Breast epithelium (tissue), 4 donors: ENCODE results near the gene TMEM45A. TPM values are rescaled to one million over a fixed set of nuclear protein-coding genes. Genes with fewer than 3 reads are reported as not detected.

Source experiments
- DNase-seq, 2 donors: peaks; one replicate each; pipeline ENCODE4 v3.0.0-alpha.2; 2019; ENCODE audit warnings: low spot score in 2 of 2
- H3K27ac ChIP-seq, 2 donors: fragments of 200-600 bp; sonication (generic) in 1 of 2; one replicate each; pipeline ENCODE4 v1.5.1; 2016 to 2019; ENCODE audit warnings: mild to moderate bottlenecking in 1 of 2
- H3K27me3 ChIP-seq, 2 donors: fragments of 200-600 bp; sonication (generic) in 1 of 2; one replicate each; pipeline versions ENCODE4 v1.5.1 to v1.6.0; 2017 to 2019; ENCODE audit warnings: control low read depth in 1 of 2, mild to moderate bottlenecking in 1 of 2
- H3K36me3 ChIP-seq: fragments of 200-600 bp; one replicate; pipeline ENCODE4 v1.5.1; 2019
- H3K4me1 ChIP-seq, 2 donors: fragments of 200-600 bp; sonication (generic); one replicate each; pipeline ENCODE4 v1.5.1; 2016 to 2019; ENCODE audit warnings: control low read depth in 1 of 2
- H3K4me3 ChIP-seq, 3 donors: fragments of 200-600 bp; sonication (generic); 1 replicate in 2 of 3; 2 replicates in 1 of 3; pipeline ENCODE4 v1.5.1; 2016 to 2019; ENCODE audit warnings: mild to moderate bottlenecking in 3 of 3, moderate library complexity in 2 of 3
- H3K9me3 ChIP-seq, 2 donors: fragments of 200-600 bp; sonication (generic) in 1 of 2; one replicate each; pipeline ENCODE4 v1.5.1; 2016 to 2019; ENCODE audit warnings: control low read depth in 1 of 2
- POLR2A ChIP-seq: fragments of 450-650 bp; IDR thresholded peaks from one replicate; pipeline ENCODE4 v1.6.1; 2016; ENCODE audit warnings: antibody characterized with exemption, mild to moderate bottlenecking, moderate library complexity
- POLR2AphosphoS5 ChIP-seq, 3 donors: sonication (generic); formaldehyde crosslinking; IDR thresholded peaks; one replicate each; pipeline ENCODE4 v1.6.1; 2017; ENCODE audit warnings: antibody characterized with exemption in 3 of 3
- intact Hi-C: fragments of 100-400 bp; cut with DNase I; formaldehyde crosslinking; loops from one replicate; pipeline ENCODE4 v1.15.1; 2023; ENCODE audit warnings: low total_unique reads
- total RNA-seq, 3 donors: library from RNA; depleted of rRNA; stranded (reverse); fragments of >200 nt; gene quantifications; one replicate each; pipeline ENCODE4 v1.1.0, GENCODE V29; 2016
- TF ChIP-seq, protein P1 (sequence below), 3 donors: fragments of 450-650 bp; IDR thresholded peaks; one replicate each; pipeline ENCODE4 v1.5.1; 2016 to 2017; ENCODE audit warnings: antibody characterized with exemption in 3 of 3, mild to moderate bottlenecking in 3 of 3, moderate library complexity in 3 of 3

Gene TMEM45A
- total RNA-seq, 3 donors from 2014 or later: 19.7 to 24.5 (median 20.9) TPM

DNA sequence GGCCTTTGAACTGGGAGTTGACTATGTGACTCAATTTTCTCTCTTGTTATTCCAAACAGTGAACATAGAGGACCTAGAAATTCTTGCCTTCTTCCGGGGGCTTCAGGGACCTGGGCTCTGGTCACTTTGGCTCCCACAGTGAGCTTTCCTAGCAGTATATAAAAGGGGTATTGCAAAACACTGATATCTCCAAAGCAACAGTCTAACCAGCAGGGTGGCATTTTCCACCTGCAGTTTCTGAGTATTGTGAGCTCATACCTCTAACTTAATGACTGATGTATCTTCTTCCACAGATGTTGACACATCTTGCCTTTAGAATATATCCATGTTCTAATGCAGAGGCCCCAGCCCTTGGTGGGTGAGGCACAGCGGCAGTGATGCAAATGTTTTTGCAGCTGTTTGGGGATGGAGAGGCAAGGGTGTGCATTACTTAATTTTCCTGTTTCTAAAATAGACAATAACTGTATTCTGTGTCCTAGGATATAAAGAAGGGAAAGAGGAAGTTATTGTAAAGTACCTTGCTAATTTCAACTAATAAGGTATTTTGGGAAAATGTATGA lies 71.3 kb downstream of the TMEM45A start:
- TF ChIP-seq POLR2A (no peak), POLR2AphosphoS5 (IDR thresholded peaks at IDR 0.05) (no peak)
- TF ChIP-seq, protein P1, sequence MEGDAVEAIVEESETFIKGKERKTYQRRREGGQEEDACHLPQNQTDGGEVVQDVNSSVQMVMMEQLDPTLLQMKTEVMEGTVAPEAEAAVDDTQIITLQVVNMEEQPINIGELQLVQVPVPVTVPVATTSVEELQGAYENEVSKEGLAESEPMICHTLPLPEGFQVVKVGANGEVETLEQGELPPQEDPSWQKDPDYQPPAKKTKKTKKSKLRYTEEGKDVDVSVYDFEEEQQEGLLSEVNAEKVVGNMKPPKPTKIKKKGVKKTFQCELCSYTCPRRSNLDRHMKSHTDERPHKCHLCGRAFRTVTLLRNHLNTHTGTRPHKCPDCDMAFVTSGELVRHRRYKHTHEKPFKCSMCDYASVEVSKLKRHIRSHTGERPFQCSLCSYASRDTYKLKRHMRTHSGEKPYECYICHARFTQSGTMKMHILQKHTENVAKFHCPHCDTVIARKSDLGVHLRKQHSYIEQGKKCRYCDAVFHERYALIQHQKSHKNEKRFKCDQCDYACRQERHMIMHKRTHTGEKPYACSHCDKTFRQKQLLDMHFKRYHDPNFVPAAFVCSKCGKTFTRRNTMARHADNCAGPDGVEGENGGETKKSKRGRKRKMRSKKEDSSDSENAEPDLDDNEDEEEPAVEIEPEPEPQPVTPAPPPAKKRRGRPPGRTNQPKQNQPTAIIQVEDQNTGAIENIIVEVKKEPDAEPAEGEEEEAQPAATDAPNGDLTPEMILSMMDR (IDR thresholded peaks at IDR 0.05): no peak
- Histone ChIP-seq H3K4me1 (peaks cover 0 to 3% of the 10 kb centered on the region in 2 donors), H3K4me3 (no peak overlapping the region), H3K27me3 (no peaks in the 10 kb centered on the region), H3K27ac (peak overlapping the region in 1 of 2 donors; percentile 75), H3K36me3 (no peaks in the 10 kb centered on the region), H3K9me3 (no peaks in the 10 kb centered on the region)
- intact Hi-C loops: no loop called here
- no peak for DNase-seq

DNA sequence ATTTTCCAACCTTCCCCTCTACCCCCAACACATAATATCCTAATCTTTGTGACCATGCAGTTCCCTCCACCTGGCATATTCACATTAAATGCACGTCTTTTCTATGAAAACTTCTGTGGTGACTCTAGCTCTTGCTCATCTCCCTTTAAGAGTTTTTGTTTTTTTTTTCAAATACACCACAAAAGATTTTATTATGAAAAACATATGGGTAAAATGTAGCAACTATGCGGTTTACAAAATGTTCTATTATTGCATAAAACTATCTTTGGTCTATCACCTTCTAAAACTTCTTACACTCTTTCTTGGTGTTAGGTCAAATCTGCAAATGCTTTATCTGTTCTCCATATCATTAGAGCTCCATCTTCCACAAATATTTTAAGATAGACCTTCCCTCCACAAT lies 78.4 kb downstream of the TMEM45A start:
- Histone ChIP-seq H3K9me3 (no peaks in the 10 kb centered on the region), H3K36me3 (no peaks in the 10 kb centered on the region), H3K27me3 (no peaks in the 10 kb centered on the region), H3K4me1 (no peaks in the 10 kb centered on the region), H3K4me3 (no peak overlapping the region), H3K27ac (no peak overlapping the region)
- intact Hi-C loops: no loop called here
- TF ChIP-seq POLR2AphosphoS5 (IDR thresholded peaks at IDR 0.05) (no peak), POLR2A (no peak)
- TF ChIP-seq, protein P1 (IDR thresholded peaks at IDR 0.05): no peak
- no peak for DNase-seq

DNA sequence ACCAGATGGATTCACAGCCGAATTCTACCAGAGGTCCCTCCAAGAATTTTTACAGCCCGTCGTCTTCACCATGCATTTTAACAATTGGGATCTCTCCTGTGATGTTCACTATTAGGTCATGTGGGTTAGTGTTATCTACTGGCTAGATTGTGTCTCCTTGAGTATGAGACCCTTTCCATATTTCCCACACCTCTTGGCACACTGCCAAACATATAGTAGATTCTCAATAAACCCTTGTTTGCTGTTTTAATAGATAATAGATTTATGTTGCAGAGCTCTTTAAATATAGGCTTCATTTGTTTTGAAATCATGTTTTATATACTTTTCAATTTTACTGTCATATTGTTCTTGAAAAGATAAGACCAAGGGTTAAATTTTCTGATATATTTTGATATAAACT lies 82.1 kb downstream of the TMEM45A start:
- Histone ChIP-seq H3K4me3 (no peak overlapping the region), H3K4me1 (no peaks in the 10 kb centered on the region), H3K27me3 (no peaks in the 10 kb centered on the region), H3K36me3 (no peaks in the 10 kb centered on the region), H3K9me3 (no peaks in the 10 kb centered on the region), H3K27ac (no peak overlapping the region)
- intact Hi-C loops: no loop called here
- DNase-seq: no peak
- TF ChIP-seq, protein P1 (IDR thresholded peaks at IDR 0.05): no peak
- TF ChIP-seq POLR2AphosphoS5 (IDR thresholded peaks at IDR 0.05) (no peak), POLR2A (no peak)

DNA sequence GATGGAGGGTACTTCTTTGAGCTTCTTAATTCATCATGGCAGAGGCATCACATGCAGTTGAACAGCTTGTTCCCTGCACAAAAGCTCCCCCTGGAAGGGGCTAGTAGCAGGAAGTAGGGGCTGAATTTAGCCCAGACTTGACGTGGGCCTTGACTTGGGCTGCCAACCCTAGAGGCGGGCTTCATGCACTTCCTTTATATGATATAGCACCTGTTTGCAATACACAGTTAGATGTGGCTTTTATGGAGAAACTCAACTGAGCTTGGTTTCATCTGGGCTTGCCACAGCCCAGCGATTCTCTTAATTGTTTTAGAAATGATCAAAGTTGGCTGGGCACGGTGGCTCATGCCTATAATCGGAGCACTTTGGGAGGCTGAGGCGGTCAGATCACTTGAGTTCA lies 83.3 kb downstream of the TMEM45A start:
- no peak for DNase-seq
- TF ChIP-seq POLR2AphosphoS5 (IDR thresholded peaks at IDR 0.05): no peak
- H3K27ac ChIP-seq: no peak overlapping the region
- H3K36me3 ChIP-seq: no peaks in the 10 kb centered on the region
- no peaks in the 10 kb centered on the region for H3K27me3 ChIP-seq
- H3K9me3 ChIP-seq: no peaks in the 10 kb centered on the region
- H3K4me1 ChIP-seq: no peaks in the 10 kb centered on the region
- intact Hi-C loops: no loop called here
- no peak overlapping the region for H3K4me3 ChIP-seq

DNA sequence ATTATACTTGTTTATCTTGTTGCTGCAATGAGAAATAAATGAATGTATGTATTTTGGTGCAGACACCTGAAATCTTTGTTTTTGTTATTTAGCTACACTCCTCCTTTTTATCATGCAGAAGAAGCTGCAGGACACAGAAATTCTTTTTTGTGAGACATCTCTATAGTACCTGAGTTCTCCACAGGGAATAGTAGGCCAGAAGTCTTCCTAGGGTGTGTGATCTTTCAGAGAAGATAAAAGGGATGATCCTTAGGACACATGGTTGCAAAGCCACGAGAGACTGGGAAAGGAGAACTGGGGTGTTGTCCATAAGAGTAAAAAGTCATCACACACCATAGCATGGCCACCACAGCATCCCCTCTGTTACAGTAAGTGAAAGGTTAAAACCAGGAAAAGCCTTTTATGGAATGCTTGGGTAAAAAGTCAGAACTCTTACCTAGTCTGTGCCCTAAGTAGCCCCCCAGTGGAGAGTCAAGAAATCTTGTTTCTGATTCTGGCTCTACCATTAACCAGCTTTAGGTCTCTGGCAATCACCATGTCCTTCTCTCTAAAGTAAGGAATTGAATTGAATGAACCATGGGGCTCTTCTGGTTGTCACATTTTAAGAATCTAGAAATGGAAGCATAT lies 85.1 kb downstream of the TMEM45A start:
- no peaks in the 10 kb centered on the region for H3K9me3 ChIP-seq
- no peak overlapping the region for H3K27ac ChIP-seq
- no peak overlapping the region for H3K4me3 ChIP-seq
- no peaks in the 10 kb centered on the region for H3K4me1 ChIP-seq
- TF ChIP-seq POLR2A: no peak
- TF ChIP-seq, protein P1 (IDR thresholded peaks at IDR 0.05): no peak
- TF ChIP-seq POLR2AphosphoS5 (IDR thresholded peaks at IDR 0.05): no peak
- intact Hi-C loops: no loop called here
- H3K36me3 ChIP-seq: no peaks in the 10 kb centered on the region
- no peaks in the 10 kb centered on the region for H3K27me3 ChIP-seq
- no peak for DNase-seq
